SK-N-SH (cell line): Measurements from ENCODE around the gene GUK1. TPM values are rescaled to one million over a fixed set of nuclear protein-coding genes. Genes with fewer than 3 reads are reported as not detected.
A peak's percentile ranks its signal among the peaks of the same experiment; 100 is the strongest.

Experiments
- CTCF ChIA-PET: fragments of 300-600, 350-600 bp; formaldehyde crosslinking; extraction: SDS; loops from one replicate; lab custom pipeline; 2021; lab: Yijun Ruan, JAX
- POLR2A ChIA-PET: fragments of 350-600 bp; sonication (Branson Sonifier 250); formaldehyde crosslinking; extraction: SDS; loops from one replicate; lab custom pipeline; 2020; ENCODE audit warnings: antibody characterized with exemption, inconsistent platforms; lab: Yijun Ruan, JAX
- DNase-seq: peaks from one replicate; pipeline ENCODE4 v3.0.0; 2012
- H2AFZ ChIP-seq: fragments of 200-600 bp; sonication (generic); 2 replicates; pipeline ENCODE4 v1.8.1; 2016; ENCODE audit warnings: antibody characterized with exemption, mild to moderate bottlenecking, low read depth
- H3F3A ChIP-seq: fragments of 200-600 bp; sonication (generic); replicated peaks from 2 replicates; pipeline ENCODE3; 2016; ENCODE audit warnings: antibody characterized with exemption, mild to moderate bottlenecking; ENCODE audit not compliant: insufficient read depth
- H3K27ac ChIP-seq, 2 experiments: fragments of 200-500 bp in 1 of 2; fragments of 200-600 bp in 1 of 2; sonication (Bioruptor generic) in 1 of 2; sonication (generic), shearing (Covaris generic) in 1 of 2; 2 replicates each; pipeline versions ENCODE4 v1.5.1 to v1.6.1; 2014 to 2016; ENCODE audit warnings: low read depth in 2 of 2, inconsistent platforms in 1 of 2, low read length in 1 of 2, mild to moderate bottlenecking in 1 of 2, mixed read lengths in 1 of 2
- H3K27me3 ChIP-seq: fragments of 200-600 bp; sonication (generic), shearing (Covaris generic); 2 replicates; pipeline ENCODE4 v1.6.1; 2016; ENCODE audit warnings: mixed run types; ENCODE audit not compliant: insufficient read depth
- H3K36me3 ChIP-seq, 2 experiments: fragments of 200-500 bp in 1 of 2; fragments of 200-600 bp in 1 of 2; sonication (Bioruptor generic) in 1 of 2; sonication (generic) in 1 of 2; replicated peaks in 1 of 2; 2 replicates each; pipeline versions ENCODE3 to v1.5.1; 2014 to 2016; ENCODE audit warnings: low read length in 1 of 2, mild to moderate bottlenecking in 1 of 2; ENCODE audit not compliant: insufficient read depth in 2 of 2, control insufficient read depth in 1 of 2
- H3K4me1 ChIP-seq, 2 experiments: fragments of 200-500 bp in 1 of 2; fragments of 200-600 bp in 1 of 2; sonication (Bioruptor generic) in 1 of 2; sonication (generic), shearing (Covaris generic) in 1 of 2; 2 replicates each; pipeline versions ENCODE4 v1.5.1 to v1.6.1; 2014 to 2016; ENCODE audit warnings: low read depth in 1 of 2, low read length in 1 of 2, mixed run types in 1 of 2; ENCODE audit not compliant: insufficient read depth in 2 of 2, control insufficient read depth in 1 of 2
- H3K4me2 ChIP-seq: fragments of 200-600 bp; sonication (generic), shearing (Covaris generic); 2 replicates; pipeline ENCODE4 v1.6.1; 2017; ENCODE audit warnings: mixed run types
- H3K4me3 ChIP-seq, 2 experiments: fragments of 200-500 bp in 1 of 2; fragments of 200-600 bp in 1 of 2; sonication (Bioruptor generic) in 1 of 2; sonication (generic), shearing (Covaris generic) in 1 of 2; 2 replicates each; pipeline versions ENCODE4 v1.5.1 to v1.8.1; 2014 to 2016; ENCODE audit warnings: low read depth in 2 of 2, inconsistent platforms in 1 of 2, low read length in 1 of 2, mild to moderate bottlenecking in 1 of 2, mixed read lengths in 1 of 2, moderate library complexity in 1 of 2
- H3K79me2 ChIP-seq: fragments of 200-600 bp; sonication (generic); 2 replicates; pipeline ENCODE4 v1.8.1; 2017; ENCODE audit warnings: mild to moderate bottlenecking; ENCODE audit not compliant: insufficient read depth
- H3K9ac ChIP-seq: fragments of 200-600 bp; sonication (generic); 2 replicates; pipeline ENCODE4 v1.6.1; 2017; ENCODE audit warnings: mixed run types
- H3K9me2 ChIP-seq: fragments of 200-600 bp; sonication (generic); 2 replicates; pipeline ENCODE4 v1.6.1; 2017; ENCODE audit warnings: mixed run types
- H3K9me3 ChIP-seq: fragments of 200-600 bp; sonication (generic); 2 replicates; pipeline ENCODE4 v1.6.1; 2017; ENCODE audit warnings: mixed run types, mild to moderate bottlenecking, moderate library complexity
- H4K20me1 ChIP-seq: fragments of 200-600 bp; sonication (generic); 2 replicates; pipeline ENCODE4 v1.6.1; 2017; ENCODE audit warnings: mild to moderate bottlenecking, mixed run types; ENCODE audit not compliant: insufficient read depth
- CHD2 ChIP-seq: fragments of 150-350 bp; IDR thresholded peaks from 2 replicates; pipeline ENCODE4 v1.6.1; 2018; ENCODE audit warnings: low read length; ENCODE audit not compliant: partially characterized antibody
- ELF1 ChIP-seq: IDR thresholded peaks from 2 replicates; pipeline ENCODE4 v1.4.0; 2012
- EP300 ChIP-seq, 2 experiments: IDR thresholded peaks; 2 replicates each; pipeline versions ENCODE4 v1.4.0 to v1.6.1; 2012; ENCODE audit warnings: borderline replicate concordance in 1 of 2, low read depth in 1 of 2, low read length in 1 of 2
- FOXJ3 ChIP-seq: sonication (generic); formaldehyde crosslinking; IDR thresholded peaks from 2 replicates; pipeline ENCODE4 v1.5.1; 2020; ENCODE audit warnings: mild to moderate bottlenecking, missing genetic modification reagents
- FOXM1 ChIP-seq: IDR thresholded peaks from 2 replicates; pipeline ENCODE4 v1.4.0; 2012; ENCODE audit warnings: low read depth, mild to moderate bottlenecking
- GABPA ChIP-seq: IDR thresholded peaks from 2 replicates; pipeline ENCODE4 v1.4.0; 2012; ENCODE audit warnings: low read depth, mild to moderate bottlenecking
- GATA2 ChIP-seq: sonication (generic); formaldehyde crosslinking; IDR thresholded peaks from 2 replicates; pipeline ENCODE4 v1.5.0; 2020; ENCODE audit warnings: mild to moderate bottlenecking, missing genetic modification reagents
- IRF3 ChIP-seq: fragments of 150-350 bp; IDR thresholded peaks from 2 replicates; pipeline ENCODE4 v1.6.1; 2016; ENCODE audit warnings: mild to moderate bottlenecking, low read depth, low read length
- JUND ChIP-seq: IDR thresholded peaks from 2 replicates; pipeline ENCODE4 v1.4.0; 2012
- MEF2A ChIP-seq: IDR thresholded peaks from 2 replicates; pipeline ENCODE4 v1.4.0; 2012; ENCODE audit warnings: low read depth, borderline replicate concordance
- NFIC ChIP-seq: IDR thresholded peaks from 2 replicates; pipeline ENCODE4 v1.4.0; 2012; ENCODE audit warnings: borderline replicate concordance
- NRF1 ChIP-seq: IDR thresholded peaks from 2 replicates; pipeline ENCODE4 v1.6.1; 2012; ENCODE audit warnings: low read depth, mild to moderate bottlenecking, low read length
- PBX3 ChIP-seq: IDR thresholded peaks from 2 replicates; pipeline ENCODE4; 2012
- POLR2AphosphoS5 ChIP-seq: IDR thresholded peaks from 2 replicates; pipeline ENCODE4 v1.6.1; 2012; ENCODE audit warnings: low read depth, low read length
- RCOR1 ChIP-seq: fragments of 150-350 bp; IDR thresholded peaks from 2 replicates; pipeline ENCODE4 v1.6.1; 2017; ENCODE audit warnings: antibody characterized with exemption, low read length
- REST ChIP-seq: IDR thresholded peaks from 2 replicates; pipeline ENCODE4 v1.6.1; 2012; ENCODE audit warnings: mild to moderate bottlenecking, low read depth, low read length, moderate library complexity
- RFX5 ChIP-seq: IDR thresholded peaks from 2 replicates; pipeline ENCODE4 v1.6.1; 2012; ENCODE audit warnings: mild to moderate bottlenecking, improper control_type of control experiment, low read length
- SIN3A ChIP-seq: IDR thresholded peaks from 2 replicates; pipeline ENCODE4 v1.6.1; 2012; ENCODE audit warnings: low read depth, mild to moderate bottlenecking, low read length, moderate library complexity, borderline replicate concordance
- SMC3 ChIP-seq: IDR thresholded peaks from 2 replicates; pipeline ENCODE4 v1.6.1; 2012; ENCODE audit warnings: low read depth, low read length, improper control_type of control experiment
- TAF1 ChIP-seq: IDR thresholded peaks from 2 replicates; pipeline ENCODE4 v1.6.1; 2012; ENCODE audit warnings: low read depth, mild to moderate bottlenecking, low read length, moderate library complexity, borderline replicate concordance
- TCF12 ChIP-seq: IDR thresholded peaks from 2 replicates; pipeline ENCODE4 v1.4.0; 2012
- TEAD4 ChIP-seq: IDR thresholded peaks from 2 replicates; pipeline ENCODE4 v1.4.0; 2012; ENCODE audit warnings: mild to moderate bottlenecking, borderline replicate concordance; ENCODE audit not compliant: insufficient read depth
- YY1 ChIP-seq: IDR thresholded peaks from 2 replicates; pipeline ENCODE4 v1.4.0; 2012; ENCODE audit warnings: low read depth, mild to moderate bottlenecking
- WGBS: methylation state at CpG from one replicate; pipeline ENCODE4 v1.1.6; 2017; ENCODE audit warnings: low lambda C conversion rate; 5-methylcytosine and 5-hydroxymethylcytosine counted together
- polyA plus RNA-seq, 3 experiments: library from polyadenylated mRNA; depleted of rRNA; stranded (reverse); fragments of >200 nt; gene quantifications; 2 replicates each; pipeline ENCODE4 v1.2.3, GENCODE V29; 2012
- TF ChIP-seq, protein P1 (sequence below): IDR thresholded peaks from 2 replicates; pipeline ENCODE4 v1.4.0; 2012; ENCODE audit warnings: low read depth
- TF ChIP-seq, protein P2 (sequence below): IDR thresholded peaks from 2 replicates; pipeline ENCODE4 v1.4.0; 2012; ENCODE audit warnings: low read depth, borderline replicate concordance

The GUK1 gene, protein sequence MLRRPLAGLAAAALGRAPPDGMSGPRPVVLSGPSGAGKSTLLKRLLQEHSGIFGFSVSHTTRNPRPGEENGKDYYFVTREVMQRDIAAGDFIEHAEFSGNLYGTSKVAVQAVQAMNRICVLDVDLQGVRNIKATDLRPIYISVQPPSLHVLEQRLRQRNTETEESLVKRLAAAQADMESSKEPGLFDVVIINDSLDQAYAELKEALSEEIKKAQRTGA
- 717 and 742 TPM in 2 replicates for polyA plus RNA-seq (2012; rRNA removed)
- 457 and 681 TPM in 2 replicates for polyA plus RNA-seq (2012; cell fraction: cytosol; rRNA removed)
- polyA plus RNA-seq (2012; cell fraction: nucleus; rRNA removed): 521 and 537 TPM in 2 replicates

DNA sequence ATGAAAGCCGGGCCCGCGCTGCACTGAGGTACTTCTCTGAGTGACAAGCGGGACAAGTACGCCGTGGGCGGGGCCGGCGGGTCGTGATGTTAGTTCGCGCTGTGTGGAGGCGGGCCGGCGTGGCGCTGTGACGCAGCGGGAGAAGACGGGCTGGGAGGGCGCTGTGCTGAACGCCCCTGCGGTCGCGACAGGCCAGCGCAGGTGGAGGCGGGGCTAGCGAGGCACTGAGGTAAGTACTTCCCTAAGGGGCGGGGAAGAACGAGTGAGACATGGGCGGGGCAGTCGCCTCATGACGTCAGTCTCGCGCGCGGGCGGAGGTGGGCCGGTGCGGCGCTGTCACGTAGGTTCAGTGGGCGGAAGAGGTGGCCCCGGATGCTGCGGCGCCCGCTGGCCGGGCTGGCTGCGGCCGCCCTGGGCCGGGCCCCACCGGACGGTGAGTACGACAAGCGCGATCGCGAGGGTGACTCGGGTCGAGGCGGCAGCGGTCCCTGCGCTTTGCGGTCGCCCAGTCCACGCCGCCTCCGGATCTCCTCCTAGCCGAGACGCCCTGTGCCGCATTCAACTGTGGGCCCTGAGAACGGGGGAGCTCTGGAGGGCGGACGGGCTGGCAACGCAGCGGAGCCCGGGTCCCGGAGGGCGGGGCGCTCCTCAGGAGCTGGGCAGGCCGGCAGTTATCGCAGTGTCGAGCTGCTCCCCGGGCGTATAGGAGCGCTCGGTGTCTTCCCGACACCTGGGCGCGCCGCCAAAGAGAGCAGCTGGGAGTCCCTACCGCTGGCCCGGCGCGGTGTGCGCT is at the start of gene GUK1:
Gene GUK1, plus strand, starts transcription at position 349 of the 793 bp plus-strand sequence. Its CDS starts 24 bp downstream, at position 373.
- CTCF ChIA-PET: interaction anchor here (1.9 to 4.5 kb wide), 2 partner anchors 9 to 26 kb away, joined by 10 to 22 read pairs; partner anchors contain the start of gene IBA57
- POLR2A ChIA-PET: interaction anchor here (0.5 to 1.0 kb wide), 5 partner anchors 12 to 324 kb away, joined by 3 to 6 read pairs (median 4); partner anchors contain the start of genes IBA57 and TRIM11
- H3F3A ChIP-seq: no peaks in the 10 kb centered on the region
- TF ChIP-seq TCF12: no peak
- TF ChIP-seq SMC3: no peak
- TF ChIP-seq EP300 (IDR thresholded peaks at IDR 0.05; ENCODE audit: borderline replicate concordance in 1 of 2, low read depth in 1 of 2, low read length in 1 of 2): no peak
- TF ChIP-seq CHD2: peak; percentile 42
- TF ChIP-seq, protein P1, sequence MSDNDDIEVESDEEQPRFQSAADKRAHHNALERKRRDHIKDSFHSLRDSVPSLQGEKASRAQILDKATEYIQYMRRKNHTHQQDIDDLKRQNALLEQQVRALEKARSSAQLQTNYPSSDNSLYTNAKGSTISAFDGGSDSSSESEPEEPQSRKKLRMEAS: peak; percentile 62
- no peak for TF ChIP-seq FOXM1
- TF ChIP-seq NFIC: no peak; the same call in 1 of the 2 replicates
- TF ChIP-seq TAF1: peak; percentile 29; the same call in 1 of the 2 replicates
- TF ChIP-seq MEF2A: no peak
- TF ChIP-seq, protein P2, sequence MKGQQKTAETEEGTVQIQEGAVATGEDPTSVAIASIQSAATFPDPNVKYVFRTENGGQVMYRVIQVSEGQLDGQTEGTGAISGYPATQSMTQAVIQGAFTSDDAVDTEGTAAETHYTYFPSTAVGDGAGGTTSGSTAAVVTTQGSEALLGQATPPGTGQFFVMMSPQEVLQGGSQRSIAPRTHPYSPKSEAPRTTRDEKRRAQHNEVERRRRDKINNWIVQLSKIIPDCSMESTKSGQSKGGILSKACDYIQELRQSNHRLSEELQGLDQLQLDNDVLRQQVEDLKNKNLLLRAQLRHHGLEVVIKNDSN: no peak
- peak; percentile 56; the same call in 1 of the 2 replicates for TF ChIP-seq REST
- no peak for TF ChIP-seq FOXJ3 (CRISPR knock-in tag)
- TF ChIP-seq SIN3A: peak; percentile 88; the same call in 1 of the 2 replicates
- peak; percentile 85 for TF ChIP-seq RFX5
- no peak for TF ChIP-seq JUND
- peak; percentile 95 for TF ChIP-seq PBX3
- 0 out of 2 replicates have a peak, but pooled peaks have one; percentile 7 for TF ChIP-seq RCOR1
- no peak for TF ChIP-seq YY1
- TF ChIP-seq POLR2AphosphoS5: peak; percentile 64
- no peak for TF ChIP-seq TEAD4
- 0 out of 2 replicates have a peak, but pooled peaks have one; percentile 23 for TF ChIP-seq IRF3
- TF ChIP-seq NRF1: peak; percentile 71
- peak; percentile 70 for TF ChIP-seq GABPA
- TF ChIP-seq GATA2 (CRISPR knock-in tag): no peak
- peak; percentile 81 for TF ChIP-seq ELF1
- H3K4me2 ChIP-seq: peak within 1 kb of the TSS; percentile 100
- H3K4me1 ChIP-seq: peaks cover 23% of the 10 kb centered on the region in 2 experiments; a peak in 2 of 4 replicates
- H3K9me2 ChIP-seq: no peaks in the 10 kb centered on the region
- no peaks in the 10 kb centered on the region for H3K9me3 ChIP-seq
- peaks cover 23% of the 10 kb centered on the region; the same call in 1 of the 2 replicates for H3K27me3 ChIP-seq
- H3K27ac ChIP-seq: peak within 1 kb of the TSS; percentile 84 to 89
- peaks cover 1 to 4% of the 10 kb centered on the region in 2 experiments for H3K36me3 ChIP-seq
- peak; percentile 97 for DNase-seq
- H2AFZ ChIP-seq: peak within 1 kb of the TSS; percentile 87
- H3K4me3 ChIP-seq: peak within 1 kb of the TSS; percentile 87 to 99
- peaks cover 44% of the 10 kb centered on the region for H4K20me1 ChIP-seq
- H3K79me2 ChIP-seq: peaks cover 50% of the 10 kb centered on the region
- H3K9ac ChIP-seq: peak within 1 kb of the TSS; percentile 98
- WGBS: 4% methylated on average over 13 of the region's 95 CpGs
